OCI-LY1 (cell line): ENCODE results near the gene GOLM1.

Experiments used
- EZH2 ChIP-seq: fragments of 200-600 bp; sonication (generic), shearing (Covaris generic); IDR thresholded peaks from 2 replicates; pipeline ENCODE4 v1.8.0; 2017; ENCODE audit warnings: borderline replicate concordance, mixed run types, mild to moderate bottlenecking, antibody characterized with exemption, low read length, moderate library complexity, mixed read lengths
- TF ChIP-seq, protein P1 (sequence below): fragments of 200-600 bp; sonication (generic), shearing (Covaris generic); IDR thresholded peaks from 2 replicates; pipeline ENCODE4 v1.5.1; 2017; ENCODE audit warnings: mild to moderate bottlenecking, antibody characterized with exemption, low read length, moderate library complexity, mixed read lengths

DNA sequence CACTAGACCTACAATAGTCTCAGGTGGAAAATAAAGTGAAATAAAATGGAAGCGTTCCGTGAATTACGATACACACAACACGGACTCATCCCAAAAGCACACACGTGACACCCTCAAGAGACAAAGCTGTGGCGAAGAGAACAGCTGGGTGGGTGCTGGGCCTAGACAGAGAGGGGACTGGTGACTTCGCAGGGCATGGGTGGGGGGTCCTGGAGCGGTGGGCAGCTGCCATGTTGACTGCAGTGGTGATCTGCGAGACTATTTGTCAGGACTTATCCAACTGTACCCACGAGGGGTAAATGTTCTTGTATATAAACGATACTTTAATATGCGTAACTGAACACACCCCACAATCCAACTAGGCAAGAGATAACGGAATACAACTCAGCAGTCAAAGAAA lies 52.0 kb downstream of the GOLM1 start:
- TF ChIP-seq, protein P1, sequence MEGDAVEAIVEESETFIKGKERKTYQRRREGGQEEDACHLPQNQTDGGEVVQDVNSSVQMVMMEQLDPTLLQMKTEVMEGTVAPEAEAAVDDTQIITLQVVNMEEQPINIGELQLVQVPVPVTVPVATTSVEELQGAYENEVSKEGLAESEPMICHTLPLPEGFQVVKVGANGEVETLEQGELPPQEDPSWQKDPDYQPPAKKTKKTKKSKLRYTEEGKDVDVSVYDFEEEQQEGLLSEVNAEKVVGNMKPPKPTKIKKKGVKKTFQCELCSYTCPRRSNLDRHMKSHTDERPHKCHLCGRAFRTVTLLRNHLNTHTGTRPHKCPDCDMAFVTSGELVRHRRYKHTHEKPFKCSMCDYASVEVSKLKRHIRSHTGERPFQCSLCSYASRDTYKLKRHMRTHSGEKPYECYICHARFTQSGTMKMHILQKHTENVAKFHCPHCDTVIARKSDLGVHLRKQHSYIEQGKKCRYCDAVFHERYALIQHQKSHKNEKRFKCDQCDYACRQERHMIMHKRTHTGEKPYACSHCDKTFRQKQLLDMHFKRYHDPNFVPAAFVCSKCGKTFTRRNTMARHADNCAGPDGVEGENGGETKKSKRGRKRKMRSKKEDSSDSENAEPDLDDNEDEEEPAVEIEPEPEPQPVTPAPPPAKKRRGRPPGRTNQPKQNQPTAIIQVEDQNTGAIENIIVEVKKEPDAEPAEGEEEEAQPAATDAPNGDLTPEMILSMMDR = no peak
- TF ChIP-seq EZH2 = no peak
